HG03432 (cell line): Measurements from ENCODE around the gene CDCP2.
"Not testable (repeated sequence)": the region's sequence is repeated elsewhere in the genome, so short reads cannot be mapped to it uniquely, and the experiment has no call there.

Source experiments
- ATAC-seq: cut with Tn5 transposase; IDR thresholded peaks from one replicate; pipeline ENCODE4 v1.9.1; 2021; ENCODE audit warnings: mild to moderate bottlenecking, moderate library complexity; ENCODE audit not compliant: unreplicated experiment

CDCP2 gene

DNA sequence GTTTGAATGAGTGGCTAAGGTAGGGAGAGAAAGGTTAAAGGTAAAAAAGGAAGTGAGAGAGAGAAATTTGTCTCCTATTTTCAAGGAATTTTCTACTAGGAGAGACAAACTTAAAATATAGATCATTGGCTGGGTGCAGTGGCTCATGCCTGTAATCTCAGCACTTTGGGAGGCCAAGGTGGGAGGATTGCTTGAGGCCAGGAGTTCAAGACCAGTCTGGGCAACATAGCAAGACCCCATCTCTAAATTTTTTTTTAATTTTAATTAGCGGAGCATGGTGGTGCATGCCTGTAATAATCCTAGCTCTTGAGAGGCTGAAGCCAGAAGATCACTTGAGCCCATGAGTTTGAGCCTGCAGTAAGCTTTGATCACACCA is 58.1 kb downstream of the CDCP2 start:
- ATAC-seq: not testable (repeated sequence)

DNA sequence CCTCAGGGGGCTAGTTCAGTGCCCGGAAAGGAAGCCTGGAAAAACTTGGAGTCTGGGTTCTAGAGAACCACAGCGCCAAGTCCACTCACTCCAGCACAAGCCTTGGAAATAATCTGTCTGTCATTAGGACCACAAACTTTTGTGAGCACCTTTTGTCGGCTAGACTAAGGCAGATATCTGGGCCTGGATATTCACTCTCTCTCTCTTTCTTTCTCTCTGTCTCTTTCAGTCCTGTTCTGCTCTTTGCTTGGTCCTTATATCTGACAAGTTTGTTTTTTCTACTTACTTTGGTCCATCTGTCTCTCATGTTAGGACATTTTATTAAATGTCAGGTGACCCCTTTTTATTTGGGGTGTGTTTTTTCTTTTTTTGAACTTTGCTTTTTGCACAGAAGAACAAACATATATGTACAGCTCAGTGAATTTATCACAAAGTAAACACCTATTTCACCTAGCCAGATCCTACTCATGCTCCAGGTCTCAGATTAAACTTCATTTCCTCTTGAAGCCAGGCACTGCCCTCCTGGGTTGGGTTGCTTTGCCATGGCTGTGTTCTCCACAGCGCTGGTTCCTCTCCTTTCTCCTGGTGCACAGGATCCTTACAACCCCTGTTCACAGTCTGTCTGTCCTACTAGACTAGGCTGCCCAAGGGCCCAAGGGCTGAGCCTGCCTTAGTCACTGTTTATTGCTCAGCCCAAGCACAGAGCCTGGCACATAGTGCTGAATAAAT is 58.6 kb downstream of the CDCP2 start:
- ATAC-seq: no peak

DNA sequence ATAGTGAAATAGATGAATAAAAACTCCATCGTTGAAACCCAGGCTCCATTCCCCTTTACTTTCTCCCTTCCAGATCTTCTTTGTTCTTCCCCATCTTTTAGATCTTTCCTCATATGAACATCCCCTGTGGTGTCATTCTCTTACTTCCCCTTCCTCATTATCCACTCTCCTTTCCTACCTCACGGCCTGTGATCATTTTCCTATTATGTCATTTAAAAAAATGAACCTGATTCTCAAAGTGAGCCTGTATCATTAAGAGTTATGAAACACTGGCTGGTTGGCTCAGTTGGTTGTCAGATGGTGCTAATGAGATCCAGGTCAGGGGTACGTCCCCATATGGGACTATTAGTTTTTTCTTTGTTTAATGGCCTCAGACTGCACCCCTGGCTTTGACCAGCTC is 61.1 kb downstream of the CDCP2 start:
- no peak for ATAC-seq

DNA sequence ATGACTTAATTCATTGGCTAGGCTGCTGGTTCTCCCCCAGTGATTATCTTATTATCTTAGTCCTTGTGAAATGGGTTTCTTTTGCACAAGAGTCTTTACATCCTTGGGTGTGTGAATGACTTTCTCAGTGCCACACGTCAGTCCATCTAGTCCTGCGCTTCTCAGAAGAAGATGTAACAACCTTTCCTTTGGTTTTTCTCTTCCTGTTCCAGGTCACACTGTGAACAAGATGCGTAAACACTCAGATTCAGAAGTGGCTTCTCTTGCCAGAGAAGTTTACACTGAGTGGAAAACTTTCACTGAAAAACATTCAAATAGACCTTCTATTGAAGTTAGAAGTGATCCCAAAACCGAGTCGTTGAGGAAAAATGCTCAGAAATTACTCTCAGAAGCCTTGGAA is 64.4 kb downstream of the CDCP2 start:
- ATAC-seq: no peak

DNA sequence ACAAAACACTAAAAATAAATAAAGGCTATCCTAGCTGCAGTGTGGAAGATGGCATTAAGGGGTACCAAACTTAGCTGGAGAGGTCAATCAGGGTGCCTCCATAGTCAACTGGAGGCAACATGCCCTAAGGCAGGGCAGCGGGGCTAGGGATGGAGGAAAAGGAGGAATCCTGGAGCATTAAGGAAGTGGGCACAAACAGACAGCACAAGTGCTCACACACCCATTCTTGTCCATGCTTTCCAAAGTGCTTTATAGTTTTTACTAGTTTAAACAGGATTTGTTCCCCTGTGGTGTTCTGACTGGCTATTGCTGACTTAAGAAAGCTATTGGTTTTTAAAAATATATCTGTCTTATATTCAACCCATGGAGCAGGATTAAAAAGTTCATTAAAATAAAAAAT is 66.0 kb downstream of the CDCP2 start:
- ATAC-seq: no peak

DNA sequence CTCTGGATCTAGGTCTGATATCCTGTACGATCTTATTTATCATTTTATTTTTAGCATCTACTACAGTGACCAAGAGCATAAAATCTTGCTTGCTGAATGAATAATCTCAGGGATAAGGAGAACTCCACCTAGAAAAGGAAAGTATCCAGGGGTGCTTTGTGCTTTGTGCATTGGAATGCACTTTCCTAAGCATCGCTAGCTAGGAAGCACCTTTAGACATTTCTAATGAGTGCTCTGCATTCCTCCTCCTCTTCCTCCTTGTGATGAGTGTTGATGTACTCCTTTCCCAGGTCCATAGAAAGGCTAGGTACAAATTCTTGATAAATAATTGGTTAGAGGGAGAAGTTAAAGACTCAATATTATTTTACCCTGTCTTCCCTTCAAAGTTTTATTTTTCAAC is 68.0 kb downstream of the CDCP2 start:
- ATAC-seq: no peak
